Thymus (tissue), 2 donors: ENCODE results near the gene PGM3. TPM values are rescaled to one million over a fixed set of nuclear protein-coding genes. Genes with fewer than 3 reads are reported as not detected.

Experiments
- polyA plus RNA-seq: library from polyadenylated mRNA; stranded (reverse); fragments of 200-250 nt; gene quantifications from one replicate; pipeline ENCODE4 v1.2.3, GENCODE V29; 2013
- total RNA-seq: library from RNA; stranded (reverse); fragments of 120-200 nt; gene quantifications from one replicate; pipeline ENCODE4 v1.2.4, GENCODE V29; 2013
- donor health status: healthy.

PGM3 gene
- total and polyA plus RNA-seq, 2 donors: 10.5 to 13.6 TPM

Other genes with a start within 250 kb of the PGM3 start
- gene UBE3D, start 127.4 kb downstream of the PGM3 start, total RNA-seq: 7.0 TPM
- gene UBE3D, start 127.4 kb downstream of the PGM3 start, polyA plus RNA-seq: 8.2 TPM
- 28.8 TPM for gene DOP1A, start 125.6 kb downstream of the PGM3 start, total RNA-seq
- 13.8 TPM for gene DOP1A, start 125.6 kb downstream of the PGM3 start, polyA plus RNA-seq
- 1.8 TPM for gene RWDD2A, start 92 bp upstream of the PGM3 start, total RNA-seq
- 4.3 TPM for gene RWDD2A, start 92 bp upstream of the PGM3 start, polyA plus RNA-seq
- gene ME1, start 237.8 kb upstream of the PGM3 start, total RNA-seq: 2.1 TPM
- gene ME1, start 237.8 kb upstream of the PGM3 start, polyA plus RNA-seq: 8.1 TPM